HG03025 (cell line): Measurements from ENCODE around the gene PPP2R3A.
"Not testable (repeated sequence)": the region's sequence is repeated elsewhere in the genome, so short reads cannot be mapped to it uniquely, and the experiment has no call there.

Source experiments
- ATAC-seq: cut with Tn5 transposase; IDR thresholded peaks from one replicate; pipeline ENCODE4 v1.9.1; 2021; ENCODE audit warnings: mild to moderate bottlenecking, moderate library complexity; ENCODE audit not compliant: unreplicated experiment, low FRiP score

The PPP2R3A gene, protein sequence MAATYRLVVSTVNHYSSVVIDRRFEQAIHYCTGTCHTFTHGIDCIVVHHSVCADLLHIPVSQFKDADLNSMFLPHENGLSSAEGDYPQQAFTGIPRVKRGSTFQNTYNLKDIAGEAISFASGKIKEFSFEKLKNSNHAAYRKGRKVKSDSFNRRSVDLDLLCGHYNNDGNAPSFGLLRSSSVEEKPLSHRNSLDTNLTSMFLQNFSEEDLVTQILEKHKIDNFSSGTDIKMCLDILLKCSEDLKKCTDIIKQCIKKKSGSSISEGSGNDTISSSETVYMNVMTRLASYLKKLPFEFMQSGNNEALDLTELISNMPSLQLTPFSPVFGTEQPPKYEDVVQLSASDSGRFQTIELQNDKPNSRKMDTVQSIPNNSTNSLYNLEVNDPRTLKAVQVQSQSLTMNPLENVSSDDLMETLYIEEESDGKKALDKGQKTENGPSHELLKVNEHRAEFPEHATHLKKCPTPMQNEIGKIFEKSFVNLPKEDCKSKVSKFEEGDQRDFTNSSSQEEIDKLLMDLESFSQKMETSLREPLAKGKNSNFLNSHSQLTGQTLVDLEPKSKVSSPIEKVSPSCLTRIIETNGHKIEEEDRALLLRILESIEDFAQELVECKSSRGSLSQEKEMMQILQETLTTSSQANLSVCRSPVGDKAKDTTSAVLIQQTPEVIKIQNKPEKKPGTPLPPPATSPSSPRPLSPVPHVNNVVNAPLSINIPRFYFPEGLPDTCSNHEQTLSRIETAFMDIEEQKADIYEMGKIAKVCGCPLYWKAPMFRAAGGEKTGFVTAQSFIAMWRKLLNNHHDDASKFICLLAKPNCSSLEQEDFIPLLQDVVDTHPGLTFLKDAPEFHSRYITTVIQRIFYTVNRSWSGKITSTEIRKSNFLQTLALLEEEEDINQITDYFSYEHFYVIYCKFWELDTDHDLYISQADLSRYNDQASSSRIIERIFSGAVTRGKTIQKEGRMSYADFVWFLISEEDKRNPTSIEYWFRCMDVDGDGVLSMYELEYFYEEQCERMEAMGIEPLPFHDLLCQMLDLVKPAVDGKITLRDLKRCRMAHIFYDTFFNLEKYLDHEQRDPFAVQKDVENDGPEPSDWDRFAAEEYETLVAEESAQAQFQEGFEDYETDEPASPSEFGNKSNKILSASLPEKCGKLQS (N-terminal part only)

DNA sequence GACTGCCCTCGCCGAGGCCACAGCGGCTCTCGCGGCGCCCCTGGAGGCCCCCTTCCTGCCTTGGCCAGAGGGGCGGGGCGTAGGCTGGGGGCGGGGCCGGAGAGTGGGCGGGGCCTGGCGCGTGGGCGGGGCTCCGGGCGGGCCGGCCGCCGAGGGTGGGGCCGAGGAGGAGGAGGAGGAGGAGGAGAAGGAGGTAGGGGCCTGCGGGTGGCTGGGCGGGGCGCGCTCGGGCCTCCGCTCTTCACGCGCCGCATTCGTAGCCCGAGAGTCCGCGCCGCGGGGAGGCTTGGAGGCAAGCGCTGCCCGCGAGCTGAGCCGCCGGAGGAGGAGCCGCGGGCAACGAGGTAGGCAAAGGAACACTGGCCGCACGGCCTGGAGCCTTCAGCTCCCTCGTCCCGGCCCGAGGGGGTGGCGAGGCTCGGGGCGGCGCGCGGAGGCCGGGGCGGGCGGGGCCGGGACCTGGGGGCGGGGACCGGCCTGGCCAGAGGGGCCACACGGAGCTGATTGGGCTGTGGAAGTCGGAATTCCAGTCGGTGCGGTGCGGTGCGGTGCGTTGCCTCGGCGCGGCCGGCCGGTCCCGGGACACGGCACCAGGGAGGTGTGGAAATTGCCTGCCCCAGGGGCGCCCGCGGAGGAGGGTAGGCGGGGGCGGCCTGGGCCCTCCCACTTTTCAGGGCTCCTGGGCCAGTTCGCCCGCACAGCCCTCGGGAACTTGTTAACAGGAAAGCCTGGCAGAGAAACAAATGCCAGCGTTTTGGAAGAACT lies at the start of gene PPP2R3A:
TSS of gene PPP2R3A (plus strand) at position 223 of the 765 bp plus-strand sequence. CDS start 35,771 bp downstream, outside the sequence.
- peak; percentile 72 for ATAC-seq

DNA sequence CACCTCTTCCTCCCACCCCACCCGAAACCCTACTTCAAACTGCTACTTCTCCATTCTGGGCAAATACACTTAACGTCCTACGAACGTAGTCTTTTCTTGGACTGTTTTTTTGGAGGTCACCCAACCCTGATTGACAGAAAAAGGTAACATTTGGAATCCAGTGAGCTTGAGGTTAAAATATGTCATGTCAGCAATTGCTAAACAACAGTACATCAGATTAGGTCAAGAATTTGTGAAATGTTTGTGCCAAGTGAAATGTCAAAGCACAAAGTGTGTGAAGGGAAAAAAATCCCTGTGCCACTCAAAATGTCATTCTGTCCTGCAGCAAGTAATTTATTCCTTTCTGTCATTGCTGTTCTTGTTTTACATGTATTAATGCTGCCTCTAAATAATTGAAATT lies 49.2 kb upstream of the PPP2R3A start:
- ATAC-seq: no peak

DNA sequence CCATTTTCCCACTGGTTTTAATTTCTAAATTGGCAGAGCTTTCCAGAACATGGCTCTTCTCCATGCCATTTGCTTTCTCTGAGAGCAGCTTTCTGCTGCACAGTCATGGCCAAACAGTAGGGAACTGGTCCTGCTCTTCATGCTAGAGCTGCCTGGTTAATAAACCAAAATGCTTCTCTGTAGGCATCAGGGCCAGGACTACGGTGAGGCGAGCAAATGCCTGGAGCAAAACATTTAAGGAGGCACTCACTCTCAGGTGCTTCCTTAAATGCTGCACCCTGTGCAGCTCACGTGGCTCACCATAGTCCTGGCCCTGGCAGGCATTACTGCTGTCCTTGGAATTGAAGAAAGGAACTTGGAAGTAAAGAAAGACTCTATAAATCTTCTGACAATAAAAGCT lies 48.5 kb upstream of the PPP2R3A start:
- no peak for ATAC-seq

DNA sequence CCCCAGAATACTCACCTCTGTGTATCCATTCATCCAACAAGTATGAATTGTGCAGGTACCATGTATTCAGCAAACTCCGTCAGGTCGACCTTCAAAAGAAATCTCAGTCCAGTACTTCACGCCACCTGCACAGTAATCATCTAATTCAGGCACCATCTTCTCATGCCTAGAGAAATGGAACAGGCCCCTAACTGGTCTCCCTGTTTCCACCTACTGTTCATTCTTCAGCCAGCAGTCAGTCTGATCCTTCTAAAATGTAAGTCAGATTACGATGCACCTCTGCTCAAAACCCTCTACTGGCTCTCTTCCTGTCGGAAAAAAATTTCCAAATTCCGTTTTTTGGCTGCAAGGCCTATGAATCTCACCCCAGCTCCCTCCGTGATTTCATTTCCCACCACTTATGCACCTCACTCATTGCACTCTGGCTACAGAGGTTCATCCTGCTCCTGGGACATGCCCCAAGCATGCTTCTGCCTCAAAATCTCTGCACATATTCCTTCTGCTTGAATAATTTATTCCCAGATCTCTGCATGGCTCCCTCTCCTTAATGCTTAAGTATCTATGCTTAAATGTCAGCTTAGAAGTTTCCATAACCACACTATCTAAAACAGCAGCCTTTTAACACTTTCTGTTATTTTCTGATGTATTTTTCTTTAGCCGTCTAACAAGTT lies 47.5 kb upstream of the PPP2R3A start:
- ATAC-seq: no peak

DNA sequence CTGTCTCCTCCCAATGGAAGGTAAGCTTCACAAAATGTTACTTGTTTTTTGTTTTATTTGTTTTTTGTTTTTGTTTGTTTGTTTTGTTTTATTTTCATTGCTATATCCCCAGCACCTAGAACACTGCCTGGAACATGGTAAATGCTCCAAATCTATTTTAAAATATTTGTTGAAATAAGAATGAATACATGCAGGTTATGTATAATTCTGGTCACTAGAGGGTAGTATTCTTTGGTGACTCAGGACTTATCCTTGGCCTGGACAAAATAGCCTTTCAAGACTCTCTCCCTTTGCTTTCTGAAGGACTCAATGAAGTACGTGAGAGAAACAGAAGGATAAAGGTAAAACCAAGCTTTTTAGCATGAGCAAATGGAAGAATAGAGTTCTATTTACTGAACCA lies 46.9 kb upstream of the PPP2R3A start:
- no peak for ATAC-seq

DNA sequence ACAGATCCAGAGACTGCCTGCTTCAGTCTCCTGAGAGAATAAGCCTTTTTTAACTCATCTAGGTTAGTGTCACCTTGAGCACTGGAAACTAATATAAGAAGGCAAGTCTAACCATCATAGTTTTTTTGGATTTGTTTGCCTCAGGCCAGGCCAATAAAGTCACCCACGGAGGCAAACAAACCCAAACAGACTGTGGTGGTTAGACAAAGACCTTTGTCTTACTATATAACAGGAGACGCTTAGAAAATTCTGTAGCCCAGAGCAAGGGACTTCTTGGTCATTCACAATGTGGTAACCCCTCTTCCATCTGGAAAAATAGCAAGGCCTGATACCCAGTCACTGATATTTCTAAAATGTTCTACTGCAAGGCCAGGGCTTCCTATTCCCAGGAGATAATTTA lies 45.3 kb upstream of the PPP2R3A start:
- no peak for ATAC-seq

DNA sequence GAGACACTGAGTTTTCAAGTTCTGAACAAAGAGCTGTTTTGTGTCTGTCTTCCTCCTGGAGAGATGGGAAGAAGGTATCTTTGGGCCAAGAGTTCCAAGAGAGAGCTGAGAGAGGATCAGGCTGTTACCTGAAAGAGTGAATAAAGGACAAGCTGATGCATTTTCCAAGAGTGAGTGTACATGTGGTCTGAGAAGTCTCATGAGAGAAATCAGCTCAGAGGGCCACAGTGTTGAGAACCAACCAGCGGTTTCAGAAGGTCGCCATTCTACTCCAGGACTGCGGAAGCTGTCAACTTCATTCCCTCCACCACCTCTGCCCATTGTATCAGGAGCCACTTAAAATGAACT lies 42.7 kb upstream of the PPP2R3A start:
- ATAC-seq: no peak

DNA sequence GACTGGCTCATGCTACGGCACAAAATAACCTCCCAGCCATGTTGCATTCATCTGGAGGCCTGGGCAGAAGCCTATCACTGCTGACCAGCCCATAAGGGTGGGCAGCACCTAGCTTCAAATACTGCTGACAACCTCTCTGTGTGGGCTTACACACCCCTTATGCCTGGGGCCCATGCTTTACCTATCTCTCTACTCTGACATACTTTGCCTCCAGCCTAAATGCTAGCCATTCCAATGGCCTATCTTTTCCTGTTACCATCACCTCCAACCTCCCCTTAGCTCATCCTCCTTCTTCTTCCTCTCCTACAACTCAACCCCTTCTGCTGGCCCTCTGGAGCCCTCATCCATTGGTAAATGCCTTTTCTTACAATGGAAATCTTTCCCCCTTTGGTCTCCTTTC lies 41.0 kb upstream of the PPP2R3A start:
- no peak for ATAC-seq

DNA sequence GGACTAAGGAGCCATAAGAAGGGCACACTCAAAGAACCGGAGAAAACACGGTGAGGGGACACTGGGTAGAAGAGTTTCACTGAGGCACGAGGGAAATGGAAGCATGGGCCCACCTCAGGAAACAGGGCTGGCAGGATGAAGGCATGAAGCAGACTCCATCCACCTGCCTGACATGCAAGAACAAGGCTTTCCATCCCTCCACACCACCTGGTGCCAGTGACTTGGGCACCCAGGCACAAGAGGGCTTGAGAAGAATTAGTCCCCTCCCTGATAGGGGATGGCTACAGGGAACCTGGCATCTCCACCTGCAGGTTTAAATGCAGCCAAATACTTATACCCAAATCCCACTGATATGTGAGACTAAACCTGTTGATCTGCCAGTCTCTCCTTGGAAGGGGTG lies 38.9 kb upstream of the PPP2R3A start:
- no peak for ATAC-seq

DNA sequence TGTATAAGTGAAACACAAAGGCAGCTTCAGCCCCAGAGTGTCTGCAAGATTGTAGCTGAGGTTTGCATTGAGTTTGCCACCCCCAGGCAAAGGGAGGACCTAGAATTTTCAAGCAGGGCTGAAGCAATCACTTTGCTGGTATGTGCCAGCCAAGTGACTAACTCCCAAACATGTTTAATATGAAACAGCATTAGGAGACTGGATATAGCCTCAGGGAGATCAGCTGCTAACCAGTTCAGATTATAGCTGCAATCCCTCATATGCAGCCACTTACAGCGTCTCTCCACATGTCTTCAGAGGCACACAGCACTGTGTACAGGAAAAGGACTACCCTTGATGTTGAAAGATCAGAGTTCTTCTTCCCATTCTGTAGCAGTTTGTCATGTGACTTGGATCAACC lies 38.4 kb upstream of the PPP2R3A start:
- no peak for ATAC-seq

DNA sequence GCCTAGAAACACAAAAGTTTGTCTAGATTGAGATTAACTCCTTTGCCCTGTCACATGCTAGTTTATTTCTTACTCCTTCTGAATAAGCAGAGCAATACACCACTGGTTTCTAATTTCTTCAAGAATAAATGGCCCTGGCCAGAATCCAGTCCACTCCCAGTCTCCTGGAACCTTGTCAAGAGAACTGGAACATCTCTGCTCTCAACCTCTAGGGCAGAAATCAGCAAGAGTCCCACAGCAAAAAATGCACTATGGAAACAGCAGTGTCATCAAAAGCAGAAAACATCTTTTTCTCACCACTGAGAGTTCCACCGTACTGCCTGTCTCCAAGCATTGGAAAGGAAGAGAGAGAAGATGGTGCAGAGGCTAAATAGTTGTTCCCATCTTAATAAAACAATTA lies 35.9 kb upstream of the PPP2R3A start:
- ATAC-seq: no peak

DNA sequence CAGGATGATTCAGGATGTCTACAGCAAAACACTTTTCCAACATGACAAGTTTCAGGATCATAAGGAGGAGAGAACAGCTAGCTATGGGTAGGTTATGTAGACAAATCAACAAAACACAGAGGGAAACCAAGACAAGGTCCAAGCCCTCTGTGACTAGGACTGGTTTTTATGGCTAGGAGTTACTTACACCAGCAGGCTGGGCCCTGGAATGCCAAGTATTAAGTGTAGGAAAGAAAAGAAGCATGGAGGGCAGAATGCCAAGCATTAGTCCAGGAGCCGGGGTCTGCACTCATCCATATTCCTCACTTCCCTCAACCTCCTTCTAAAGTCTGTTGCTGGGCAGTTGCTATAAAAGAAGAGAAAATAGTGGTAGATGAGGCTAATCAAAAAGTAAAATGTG lies 35.3 kb upstream of the PPP2R3A start:
- ATAC-seq: no peak

DNA sequence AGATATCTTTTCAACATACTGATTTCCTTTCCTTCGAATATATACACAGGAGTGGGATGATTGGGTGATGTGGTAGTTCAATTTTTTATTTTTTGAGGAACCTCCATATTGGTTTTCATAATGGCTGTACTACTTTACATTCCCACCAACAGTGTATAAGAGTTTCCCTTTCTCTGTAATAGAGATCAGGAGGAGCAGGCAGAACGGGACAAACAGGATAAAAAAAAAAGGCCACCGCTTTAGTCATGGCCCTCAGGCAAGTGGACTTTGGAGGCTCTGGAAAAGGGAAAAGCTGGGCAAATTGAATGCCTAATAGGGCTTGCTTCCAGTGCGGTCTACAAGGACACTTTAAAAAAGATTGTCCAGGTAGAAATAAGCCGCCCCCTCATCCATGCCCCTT lies 30.4 kb upstream of the PPP2R3A start:
- not testable (repeated sequence) for ATAC-seq

DNA sequence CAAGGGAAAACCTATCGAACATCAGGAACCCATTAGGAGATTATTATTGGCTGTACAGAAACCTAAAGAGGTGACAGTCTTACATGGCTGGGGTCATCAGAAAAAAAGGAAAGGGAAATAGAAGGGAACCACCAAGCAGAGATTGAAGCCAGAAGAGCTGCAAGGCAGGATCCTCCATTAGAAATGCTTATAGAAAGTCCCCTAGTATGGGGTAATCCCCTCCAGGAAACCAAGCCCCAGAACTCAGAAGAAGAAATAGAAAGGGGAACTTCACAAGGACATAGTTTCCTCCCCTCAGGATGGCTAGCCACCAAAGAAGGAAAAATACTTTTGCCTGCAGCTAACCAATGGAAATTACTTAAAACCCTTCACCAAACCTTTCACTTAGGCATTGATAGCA lies 27.8 kb upstream of the PPP2R3A start:
- not testable (repeated sequence) for ATAC-seq

DNA sequence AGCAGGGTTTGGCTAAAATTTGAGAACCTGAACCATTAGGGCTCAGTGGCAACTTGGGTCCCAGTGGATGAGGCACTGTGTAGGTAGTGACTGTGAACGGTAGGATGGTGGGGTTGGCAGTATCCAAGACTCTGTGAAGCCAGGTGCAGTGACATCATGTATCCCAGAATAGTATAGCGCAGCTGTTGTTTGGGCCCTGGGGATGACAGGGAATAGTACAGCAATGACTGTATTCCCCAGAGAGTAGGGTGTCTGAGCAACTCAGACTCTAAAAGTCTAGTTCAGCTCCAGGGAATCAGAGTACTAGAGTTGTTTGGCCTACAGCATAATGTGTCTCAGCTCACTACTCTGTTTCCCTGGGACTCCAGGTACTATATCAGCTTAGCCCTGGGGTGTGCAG lies 20.7 kb upstream of the PPP2R3A start:
- ATAC-seq: no peak

DNA sequence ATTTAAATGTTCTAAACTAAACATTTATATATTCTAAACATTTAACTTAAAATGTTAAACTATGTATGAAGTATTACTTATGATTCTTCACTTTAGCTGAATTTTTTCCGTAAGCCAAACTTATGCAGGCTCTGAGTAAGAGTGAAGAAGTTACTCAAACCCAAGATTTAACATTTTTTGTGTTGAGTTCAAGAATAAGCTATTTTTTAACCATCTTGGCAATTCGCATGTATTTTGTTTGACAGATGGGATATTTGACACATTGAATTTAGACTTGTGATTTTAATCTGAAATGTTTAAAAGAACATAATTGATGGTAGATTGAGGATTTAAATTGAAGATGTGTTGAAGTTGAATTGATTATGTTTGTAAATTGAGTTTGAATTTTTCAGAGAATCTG lies 14.6 kb upstream of the PPP2R3A start:
- no peak for ATAC-seq

DNA sequence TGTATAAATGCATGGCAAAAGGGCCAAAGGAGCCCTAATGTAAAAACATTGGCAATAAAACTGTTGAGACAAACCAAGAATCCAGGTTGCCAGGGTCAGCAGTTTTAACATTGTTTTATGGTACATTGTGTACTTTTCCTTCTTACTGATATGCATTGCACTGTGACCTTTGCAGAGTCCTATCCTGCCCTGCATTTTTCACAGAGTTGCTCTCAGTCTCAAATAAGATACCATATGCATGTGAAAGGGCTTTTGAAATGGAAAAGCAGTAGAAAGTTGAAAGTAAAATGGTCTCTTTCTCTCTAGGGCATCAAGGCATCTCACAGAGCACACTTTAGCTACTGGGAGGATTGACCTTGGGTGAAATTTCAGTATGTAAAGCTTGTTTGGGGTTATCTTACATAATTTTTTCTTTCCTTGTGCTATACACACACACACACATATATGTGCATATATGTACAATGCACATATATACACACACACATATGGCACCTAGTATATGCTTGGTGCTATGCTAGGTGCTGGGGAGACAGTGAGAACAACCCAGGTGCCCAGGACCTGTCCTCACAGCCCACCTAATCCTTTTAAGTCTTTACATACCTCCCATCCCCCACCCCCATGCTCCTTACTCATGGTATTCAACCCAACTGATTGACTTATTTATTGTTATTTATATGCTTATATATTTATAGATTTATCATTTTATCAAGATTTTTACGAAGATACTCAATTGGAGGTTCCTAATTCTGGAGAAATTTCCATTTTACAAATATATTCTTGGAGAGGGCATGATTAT lies 1.2 kb upstream of the PPP2R3A start:
- no peak for ATAC-seq

DNA sequence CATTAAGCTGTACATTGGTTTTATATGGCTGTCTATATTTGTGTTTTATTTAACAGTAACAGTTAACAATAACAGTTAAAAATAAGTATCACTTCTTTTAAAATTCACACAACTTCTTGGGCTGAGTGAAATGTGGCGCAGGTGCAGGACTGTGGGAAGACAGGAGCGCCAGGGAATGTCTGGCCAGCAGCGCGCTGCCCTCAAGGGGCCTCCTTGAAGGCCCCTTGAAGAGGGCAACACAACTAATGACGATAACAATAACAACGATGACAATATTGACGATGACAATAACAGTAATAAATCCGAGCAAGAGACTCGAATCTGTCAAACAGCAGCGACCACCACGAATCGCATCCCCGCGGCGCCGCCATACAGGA lies 411 bp upstream of the PPP2R3A start:
- ATAC-seq: no peak

DNA sequence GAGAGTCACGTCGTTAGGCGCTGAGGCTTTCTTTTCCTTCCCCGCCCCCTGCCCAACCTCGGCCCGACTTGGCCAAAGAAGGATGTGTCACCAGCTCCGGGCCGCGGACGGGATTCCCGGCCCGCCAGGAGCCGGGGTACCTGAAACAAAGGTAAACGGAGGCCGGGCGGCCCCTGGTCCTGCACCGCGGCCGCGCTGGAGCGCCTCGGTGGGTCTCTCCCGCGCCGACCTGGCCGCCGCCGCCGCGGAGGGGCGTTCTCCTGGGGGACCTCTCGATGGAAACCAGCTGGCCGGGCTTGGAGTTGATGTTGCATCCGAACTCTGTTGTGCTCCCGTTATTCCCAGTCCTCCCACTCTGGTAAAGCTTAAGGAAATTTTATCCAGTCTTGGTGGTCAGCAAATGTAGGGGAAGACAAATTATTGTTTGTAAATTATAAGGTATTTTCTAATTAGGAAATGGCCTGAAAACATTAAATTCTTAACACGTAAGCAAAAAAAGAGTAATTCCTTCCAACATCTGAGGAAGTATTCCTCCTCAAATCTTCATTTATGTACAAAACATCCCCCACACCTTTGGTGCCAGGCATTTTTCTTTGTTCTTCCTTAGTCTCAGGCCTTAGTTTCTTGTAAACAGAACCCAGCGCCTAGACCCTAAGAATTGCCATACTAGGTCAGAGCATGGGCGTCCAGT lies 888 bp downstream of the PPP2R3A start:
- no peak for ATAC-seq
